H7 (cell line): ENCODE results near the gene PLPP1. TPM values are rescaled to one million over a fixed set of nuclear protein-coding genes. Genes with fewer than 3 reads are reported as not detected.
A peak's percentile ranks its signal among the peaks of the same experiment; 100 is the strongest.

Experiments used
- DNase-seq: peaks from one replicate; pipeline ENCODE4 v3.0.0; 2012
- H3K27me3 ChIP-seq: 2 replicates; pipeline ENCODE4 v1.6.0; 2011; ENCODE audit warnings: mild to moderate bottlenecking, low read length; ENCODE audit not compliant: control insufficient read depth, insufficient read depth
- H3K36me3 ChIP-seq: replicated peaks from 2 replicates; pipeline ENCODE4 v1.5.1; 2011; ENCODE audit warnings: low read length; ENCODE audit not compliant: control insufficient read depth, insufficient read depth
- H3K4me3 ChIP-seq: 2 replicates; pipeline ENCODE4 v1.5.1; 2011; ENCODE audit warnings: low read depth, mild to moderate bottlenecking, control low read depth, low read length, moderate library complexity; ENCODE audit not compliant: insufficient read depth
- total RNA-seq: library from RNA; depleted of rRNA; stranded (reverse); fragments of >200 nt; shearing (Covaris generic); gene quantifications from 2 replicates; pipeline ENCODE4 v1.2.3, GENCODE V29; 2014; rRNA removed

The PLPP1 gene
- total RNA-seq = 81.4 and 97.4 TPM in 2 replicates

- no peaks in the 10 kb centered on the region for H3K27me3 ChIP-seq
- DNase-seq = peak; percentile 99
- peak within 1 kb of the TSS; percentile 92 for H3K4me3 ChIP-seq
- H3K36me3 ChIP-seq = no peaks in the 10 kb centered on the region
These were observed at the start of gene PLPP1 for GRCh38 chr5:55534436-55535198. Gene PLPP1, minus strand, starts transcription at chr5:55534964. Its CDS starts 335 bp downstream, at chr5:55534629.

- H3K36me3 ChIP-seq = no peaks in the 10 kb centered on the region
- H3K27me3 ChIP-seq = no peaks in the 10 kb centered on the region
- DNase-seq = no peak
- no peak overlapping the region for H3K4me3 ChIP-seq
These were observed 48.8 kb upstream of the PLPP1 start for GRCh38 chr5:55583578-55583977.

- no peak for DNase-seq
- Histone ChIP-seq H3K36me3 (no peaks in the 10 kb centered on the region), H3K4me3 (no peak overlapping the region), H3K27me3 (no peaks in the 10 kb centered on the region)
These were observed 47.5 kb upstream of the PLPP1 start for GRCh38 chr5:55582256-55582655.

- Histone ChIP-seq H3K4me3 (no peak overlapping the region), H3K36me3 (no peaks in the 10 kb centered on the region), H3K27me3 (no peaks in the 10 kb centered on the region)
- no peak for DNase-seq
These were observed 45.3 kb upstream of the PLPP1 start for GRCh38 chr5:55580042-55580441.

- Histone ChIP-seq H3K27me3 (no peaks in the 10 kb centered on the region), H3K36me3 (no peaks in the 10 kb centered on the region), H3K4me3 (no peak overlapping the region)
- DNase-seq = no peak
These were observed 44.0 kb upstream of the PLPP1 start for GRCh38 chr5:55578771-55579170.

GRCh38 chr5:55577353-55578060, 42.7 kb upstream of the PLPP1 start:
- Histone ChIP-seq H3K36me3 (no peaks in the 10 kb centered on the region), H3K27me3 (no peaks in the 10 kb centered on the region), H3K4me3 (no peak overlapping the region)
- no peak for DNase-seq

- H3K27me3 ChIP-seq = no peaks in the 10 kb centered on the region
- DNase-seq = no peak
These were observed 41.9 kb upstream of the PLPP1 start for GRCh38 chr5:55576661-55577060.

GRCh38 chr5:55575815-55576583, 41.2 kb upstream of the PLPP1 start:
- no peak overlapping the region for H3K4me3 ChIP-seq
- no peak for DNase-seq
- H3K36me3 ChIP-seq = no peaks in the 10 kb centered on the region
- no peaks in the 10 kb centered on the region for H3K27me3 ChIP-seq

More at GRCh38 chr5:55576661-55577060, 41.9 kb upstream of the PLPP1 start:
- Histone ChIP-seq H3K4me3 (no peak overlapping the region), H3K36me3 (no peaks in the 10 kb centered on the region)

- no peak for DNase-seq
- no peak overlapping the region for H3K4me3 ChIP-seq
- H3K36me3 ChIP-seq = no peaks in the 10 kb centered on the region
- H3K27me3 ChIP-seq = no peaks in the 10 kb centered on the region
These were observed 37.8 kb upstream of the PLPP1 start for GRCh38 chr5:55572600-55572999.

GRCh38 chr5:55572020-55572419, 37.3 kb upstream of the PLPP1 start:
- no peak for DNase-seq
- Histone ChIP-seq H3K4me3 (no peak overlapping the region), H3K36me3 (no peaks in the 10 kb centered on the region), H3K27me3 (no peaks in the 10 kb centered on the region)

GRCh38 chr5:55570570-55570969, 35.8 kb upstream of the PLPP1 start:
- H3K36me3 ChIP-seq = no peaks in the 10 kb centered on the region
- no peaks in the 10 kb centered on the region for H3K27me3 ChIP-seq
- DNase-seq = no peak
- H3K4me3 ChIP-seq = no peak overlapping the region

GRCh38 chr5:55570026-55570425, 35.3 kb upstream of the PLPP1 start:
- Histone ChIP-seq H3K27me3 (no peaks in the 10 kb centered on the region), H3K36me3 (no peaks in the 10 kb centered on the region), H3K4me3 (no peak overlapping the region)
- no peak for DNase-seq

- Histone ChIP-seq H3K4me3 (no peak overlapping the region), H3K27me3 (no peaks in the 10 kb centered on the region), H3K36me3 (no peaks in the 10 kb centered on the region)
- DNase-seq = no peak
These were observed 34.7 kb upstream of the PLPP1 start for GRCh38 chr5:55569513-55569865.

- Histone ChIP-seq H3K27me3 (no peaks in the 10 kb centered on the region), H3K36me3 (no peaks in the 10 kb centered on the region), H3K4me3 (no peak overlapping the region)
- DNase-seq = no peak
These were observed 34.1 kb upstream of the PLPP1 start for GRCh38 chr5:55568654-55569512.
